HG03159 (cell line): ENCODE measurements around the gene MAP3K7.
A peak's percentile ranks its signal among the peaks of the same experiment; 100 is the strongest.

Experiments
- ATAC-seq: cut with Tn5 transposase; IDR thresholded peaks from one replicate; pipeline ENCODE4 v1.9.1; 2021; ENCODE audit warnings: mild to moderate bottlenecking, moderate library complexity; ENCODE audit not compliant: unreplicated experiment

The MAP3K7 gene

DNA sequence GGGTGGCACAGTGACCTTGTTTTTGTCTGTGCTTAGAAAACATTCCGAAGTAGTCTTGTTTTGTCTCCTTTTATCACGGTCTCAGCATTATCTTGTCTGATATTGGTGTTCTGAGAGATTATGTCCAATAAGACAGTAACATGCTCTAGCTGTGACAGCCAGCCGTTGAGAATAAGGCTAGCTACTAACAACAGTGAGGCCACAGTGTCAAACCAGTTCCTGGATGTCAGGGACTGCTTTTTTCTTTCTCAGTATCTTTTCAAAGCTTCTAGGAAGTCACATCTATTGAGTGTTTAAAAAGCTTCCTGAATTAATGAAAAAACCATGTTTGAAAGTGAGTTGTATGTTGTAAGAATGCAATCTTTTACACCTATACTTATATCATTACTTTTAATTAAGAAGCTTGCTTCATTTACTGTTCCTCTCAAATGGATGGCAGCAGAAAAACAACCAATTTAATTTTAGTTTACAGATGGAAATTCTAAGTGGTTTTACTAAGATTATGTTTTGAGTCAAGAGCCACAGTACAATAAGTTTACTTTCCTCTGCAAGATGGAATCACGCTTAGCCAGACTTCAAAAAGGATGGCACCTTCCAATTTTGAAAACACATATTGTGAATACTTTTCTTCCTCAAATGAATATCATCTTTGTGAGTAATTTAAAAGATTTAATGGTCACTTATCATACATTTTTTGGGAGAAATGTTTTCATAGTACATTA, 53.1 kb downstream of the MAP3K7 start:
- ATAC-seq = no peak

DNA sequence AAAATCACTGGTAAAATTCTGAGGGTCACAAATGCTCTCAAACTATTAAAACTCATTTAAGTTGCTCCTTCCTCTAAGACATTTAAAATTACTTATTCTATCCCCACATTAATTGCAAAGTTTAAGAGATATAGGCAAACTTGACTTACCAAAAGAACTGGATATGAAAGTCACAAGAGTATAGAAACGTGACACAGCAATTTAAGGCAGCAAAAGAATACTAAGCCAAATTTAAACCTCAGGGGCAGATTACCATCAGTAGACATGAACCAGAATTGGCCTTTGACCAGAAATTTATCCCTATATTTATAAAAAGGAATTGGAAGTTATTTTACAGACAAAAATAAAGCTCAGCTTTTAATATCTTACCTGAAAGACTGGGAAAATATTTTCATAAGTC, 56.0 kb downstream of the MAP3K7 start:
- ATAC-seq = no peak

DNA sequence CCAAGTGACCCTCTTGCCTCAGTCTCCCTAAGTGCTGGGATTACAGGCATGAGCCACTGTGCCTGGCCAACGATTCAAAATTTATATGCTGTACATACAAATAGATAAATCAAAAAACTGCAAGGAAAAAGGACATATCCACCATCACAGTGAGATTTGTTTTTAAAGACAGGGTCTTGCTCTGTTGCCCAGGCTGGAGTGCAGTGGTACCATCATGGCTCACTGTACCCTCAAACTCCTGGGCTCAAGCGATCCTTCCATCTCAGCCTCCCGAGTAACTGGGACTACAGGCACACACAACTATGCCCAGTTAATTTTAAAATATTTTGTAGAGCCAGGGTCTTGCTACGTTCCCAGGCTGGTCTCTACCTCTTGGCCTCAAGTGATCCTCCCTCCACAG, 61.5 kb downstream of the MAP3K7 start:
- ATAC-seq = no peak

DNA sequence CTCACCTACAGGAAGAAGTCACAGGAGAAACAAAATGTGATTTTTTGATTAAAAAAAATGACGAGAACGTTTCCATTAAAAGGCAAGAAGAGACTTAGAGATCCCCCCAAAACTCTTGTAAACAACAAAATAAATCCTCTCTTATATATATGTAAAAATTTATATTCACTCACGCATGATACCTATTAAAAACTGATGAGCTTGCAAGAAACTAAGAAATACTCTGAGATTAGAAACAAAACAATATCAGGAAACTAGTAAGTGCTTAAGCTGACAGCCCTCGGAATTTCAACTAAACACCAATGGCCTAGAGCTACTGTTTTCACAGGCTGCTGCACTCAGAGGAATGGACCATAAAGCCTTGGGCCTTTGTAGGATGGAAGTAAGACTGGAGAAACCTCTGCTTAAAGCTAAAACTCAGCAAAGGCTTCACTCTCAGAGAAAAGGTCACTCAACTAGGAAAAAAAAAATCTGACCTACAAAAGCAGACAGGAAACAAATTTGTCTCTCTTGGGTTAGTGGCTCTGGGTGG, 63.0 kb downstream of the MAP3K7 start:
- ATAC-seq = no peak

DNA sequence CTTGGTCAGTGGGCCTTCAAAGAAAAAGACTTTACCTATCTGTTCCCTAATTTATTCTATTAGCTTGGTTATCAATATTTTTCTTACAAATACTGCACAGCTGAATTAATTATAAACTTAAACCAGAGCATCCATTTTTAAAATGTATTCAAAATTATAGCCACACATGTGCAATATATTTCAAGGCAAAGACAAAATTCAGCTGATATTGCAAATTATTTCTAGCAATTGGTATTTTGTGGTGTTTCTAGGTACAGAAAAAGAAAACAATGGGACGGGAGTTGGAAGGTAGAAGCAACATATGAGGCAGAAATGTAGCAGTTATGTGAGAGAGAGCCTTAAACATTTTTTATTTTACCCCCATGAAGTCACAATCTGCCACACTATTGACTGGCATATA, 64.9 kb downstream of the MAP3K7 start:
- no peak for ATAC-seq

DNA sequence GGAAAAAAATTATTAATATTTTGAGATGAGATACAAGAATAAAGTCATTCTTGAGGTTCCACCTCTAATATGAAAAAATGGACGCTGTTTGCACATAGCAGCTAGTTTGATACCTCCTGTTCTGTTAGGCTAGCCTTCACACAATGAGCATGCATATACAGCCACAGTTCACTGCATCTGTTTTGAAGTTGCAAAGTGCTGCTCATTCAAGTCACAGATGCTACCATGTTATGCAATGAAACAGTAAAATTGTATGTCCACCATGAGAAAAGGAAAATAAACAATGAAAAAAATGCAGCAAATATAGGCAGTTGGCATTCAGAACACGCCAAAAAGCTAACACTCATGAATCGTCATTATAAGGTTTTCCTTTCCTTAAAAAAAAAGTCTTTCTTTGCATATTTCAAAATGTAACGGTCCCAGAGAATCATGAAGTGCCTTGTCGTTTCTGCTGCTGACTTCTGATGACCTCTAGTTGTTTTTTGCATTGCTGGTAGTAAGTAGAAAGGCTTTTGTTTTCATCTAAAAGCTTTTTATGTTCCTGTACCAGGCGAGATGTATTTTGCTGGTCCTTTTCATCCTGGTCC, 70.7 kb downstream of the MAP3K7 start:
- ATAC-seq = no peak

DNA sequence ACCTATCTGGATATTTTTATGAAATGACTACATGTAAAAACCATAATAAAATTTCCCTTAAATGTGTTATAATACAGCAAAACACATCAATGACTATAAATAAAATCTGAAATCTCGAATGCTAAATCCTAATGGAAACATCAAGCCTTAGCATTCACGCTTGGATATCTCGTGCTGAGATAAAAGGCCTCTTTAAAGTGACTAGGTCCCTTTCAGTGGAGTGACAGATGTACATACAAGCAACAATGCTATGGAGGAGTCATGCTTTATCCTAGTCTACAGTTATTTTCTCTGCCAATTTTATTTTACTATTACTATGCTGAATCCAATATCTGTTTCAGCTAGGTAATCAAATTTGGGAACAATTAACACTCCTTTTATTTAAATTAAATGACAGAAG, 72.4 kb downstream of the MAP3K7 start:
- ATAC-seq = no peak

DNA sequence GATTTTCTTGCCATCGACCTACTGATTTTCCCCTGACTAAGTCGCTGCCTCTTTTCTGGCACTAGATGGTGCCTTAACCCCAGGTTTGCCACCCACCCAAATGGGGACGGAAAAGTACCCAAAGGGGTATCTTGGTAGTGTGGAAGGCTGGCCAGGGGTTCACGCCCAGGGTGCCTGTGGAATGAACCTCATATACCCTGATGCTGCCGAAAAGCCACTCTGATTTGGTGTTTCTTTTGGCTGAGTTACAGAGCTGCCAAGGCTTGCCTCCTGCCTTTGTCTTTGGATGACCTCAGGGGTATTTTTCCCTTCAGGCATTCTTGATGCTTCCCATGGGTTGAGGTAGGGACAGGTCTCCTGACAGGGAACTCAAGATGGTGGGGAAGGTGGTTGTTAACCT, 78.1 kb downstream of the MAP3K7 start:
- no peak for ATAC-seq

DNA sequence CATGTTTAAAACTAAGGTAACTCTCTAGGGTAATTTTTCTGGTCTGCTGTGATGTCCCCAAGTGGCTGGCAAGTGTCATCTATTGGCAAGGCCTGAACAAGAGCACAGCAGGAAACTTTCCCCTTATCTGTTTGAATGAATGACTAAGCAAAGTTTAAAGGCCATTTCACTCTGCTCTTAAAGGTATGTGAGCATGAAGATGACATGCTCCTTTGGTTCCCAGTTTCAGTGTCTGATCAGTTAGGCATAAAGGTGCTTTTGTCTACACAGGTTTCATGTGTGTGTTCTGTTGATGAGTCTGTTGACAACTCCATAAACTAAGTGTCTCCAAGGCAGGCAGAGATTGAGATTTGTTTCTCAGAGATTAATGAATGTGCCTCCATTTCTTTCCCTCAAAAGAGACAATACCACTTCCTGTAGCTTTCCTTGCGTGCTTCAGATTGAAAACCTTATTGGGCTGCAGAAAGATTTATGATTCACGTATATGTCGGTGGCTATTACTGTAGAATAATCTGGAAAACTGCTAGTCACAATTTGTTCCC, 83.9 kb downstream of the MAP3K7 start:
- peak; percentile 81 for ATAC-seq

DNA sequence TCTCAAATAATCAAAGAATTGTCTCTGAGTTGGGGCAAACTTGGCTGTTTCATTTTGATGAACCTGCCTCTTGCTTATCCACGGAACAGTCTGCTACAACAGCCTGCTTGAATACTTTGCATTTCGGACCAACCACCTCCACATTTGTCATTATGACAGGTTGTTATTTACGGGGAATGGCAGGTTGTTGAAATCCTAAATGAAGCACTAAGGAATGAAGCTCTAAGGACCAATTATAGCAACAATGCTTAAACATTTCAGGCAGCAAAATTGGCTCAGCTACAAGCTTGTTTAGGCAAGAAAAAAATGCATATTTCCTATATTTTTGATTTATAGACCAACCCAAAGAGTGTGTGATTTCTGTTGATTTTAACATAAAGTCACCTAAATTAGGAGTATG, 84.5 kb downstream of the MAP3K7 start:
- ATAC-seq = no peak

DNA sequence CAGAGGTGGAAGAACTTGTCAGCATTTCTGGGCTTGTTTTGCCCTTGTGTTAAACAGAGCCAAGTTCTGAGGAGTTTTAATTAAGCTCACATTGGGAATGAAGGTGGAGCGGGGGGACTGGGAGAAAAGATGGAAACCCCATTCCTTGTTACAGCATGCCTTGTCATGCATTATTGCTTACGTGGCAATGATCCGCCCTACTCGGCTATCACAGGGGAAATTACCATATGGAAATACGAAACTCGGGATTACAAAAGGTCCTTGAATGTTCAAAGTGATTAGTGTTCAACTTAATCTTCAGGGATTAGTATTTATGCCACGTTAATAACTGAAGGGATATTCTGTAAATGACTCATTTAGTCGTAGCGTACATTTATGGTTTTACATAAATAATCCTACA, 86.4 kb downstream of the MAP3K7 start:
- ATAC-seq = no peak

DNA sequence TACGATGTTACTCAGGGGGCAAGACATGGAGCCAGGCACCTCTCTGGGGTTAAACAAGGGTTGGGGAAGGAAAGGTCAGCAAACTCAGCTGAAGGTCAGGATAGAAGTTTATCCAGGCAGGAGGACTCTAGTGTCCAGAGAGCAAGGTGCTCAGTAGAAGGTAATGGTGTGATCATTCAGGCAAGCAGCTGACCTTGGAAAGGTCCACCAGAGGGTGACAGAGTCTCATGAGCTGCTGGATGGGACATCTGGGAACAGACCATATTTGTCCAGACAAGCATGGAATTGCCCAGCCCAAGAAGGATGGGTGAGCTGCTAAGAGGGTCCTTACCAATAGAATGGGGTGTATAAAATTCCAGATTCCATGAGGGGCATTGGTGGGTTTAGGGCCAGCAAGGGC, 89.5 kb downstream of the MAP3K7 start:
- no peak for ATAC-seq

DNA sequence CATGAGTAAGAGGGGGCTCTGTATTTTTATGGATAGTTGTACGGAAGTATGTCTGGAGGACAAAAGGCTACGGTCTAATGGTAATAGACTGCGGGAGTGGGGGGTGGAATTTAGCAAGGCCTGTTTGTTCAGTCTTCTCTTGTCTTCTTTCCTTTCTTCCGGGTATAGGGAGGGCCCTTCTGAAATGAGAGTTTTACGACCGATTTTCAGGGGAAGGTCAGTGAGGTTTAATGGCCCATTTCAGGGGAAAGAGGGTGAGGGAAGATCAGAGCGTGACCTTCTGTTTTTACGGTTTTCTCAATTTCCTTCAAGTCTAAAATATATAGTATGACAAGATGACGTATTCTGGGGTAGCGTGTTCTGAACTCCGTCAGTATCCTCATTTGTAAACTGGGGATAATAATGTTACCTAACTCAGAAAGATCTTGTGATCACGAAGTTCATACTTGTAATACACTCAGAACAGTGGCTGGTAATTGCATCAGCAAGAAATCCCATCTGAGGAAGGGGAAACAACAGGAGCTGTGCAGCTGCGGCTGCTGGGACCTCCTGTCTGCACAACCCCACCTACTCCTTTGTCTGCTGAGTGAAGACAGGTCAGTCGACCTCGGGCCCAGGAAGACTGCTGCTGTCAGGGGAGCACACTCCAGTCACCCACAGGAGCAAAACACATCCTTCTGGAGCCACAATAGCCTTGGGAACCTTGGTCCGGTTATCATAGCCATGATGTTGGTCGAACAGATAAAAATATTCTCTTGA, 90.4 kb downstream of the MAP3K7 start:
- no peak for ATAC-seq

DNA sequence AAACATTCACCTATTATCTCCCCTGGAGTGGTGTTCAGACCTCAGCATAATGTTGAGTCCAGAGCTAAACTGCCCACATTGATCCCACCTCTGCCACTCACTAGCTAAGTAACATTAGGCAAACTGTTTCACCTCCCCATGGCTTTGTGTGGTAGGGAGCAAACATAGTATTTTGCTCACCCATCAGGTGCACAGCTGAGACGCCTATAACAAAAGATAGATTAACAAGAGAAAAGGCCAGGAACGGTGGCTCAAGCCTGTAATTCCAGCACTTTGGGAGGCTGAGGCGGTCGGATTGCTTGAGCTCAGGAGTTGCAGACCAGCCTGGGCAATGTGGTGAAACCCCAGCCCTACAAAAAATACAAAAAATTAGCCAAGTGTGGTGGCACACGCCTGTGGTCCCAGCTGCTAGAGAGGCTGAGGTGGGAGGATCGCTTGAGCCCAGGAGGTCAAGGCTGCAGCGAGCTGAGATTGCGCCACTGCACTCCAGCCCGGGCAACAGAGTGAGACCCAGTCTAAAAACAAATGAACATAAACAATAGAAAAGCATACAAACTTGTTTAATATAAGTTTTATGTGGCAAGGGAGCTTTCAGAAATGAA, 91.6 kb downstream of the MAP3K7 start:
- ATAC-seq = no peak

DNA sequence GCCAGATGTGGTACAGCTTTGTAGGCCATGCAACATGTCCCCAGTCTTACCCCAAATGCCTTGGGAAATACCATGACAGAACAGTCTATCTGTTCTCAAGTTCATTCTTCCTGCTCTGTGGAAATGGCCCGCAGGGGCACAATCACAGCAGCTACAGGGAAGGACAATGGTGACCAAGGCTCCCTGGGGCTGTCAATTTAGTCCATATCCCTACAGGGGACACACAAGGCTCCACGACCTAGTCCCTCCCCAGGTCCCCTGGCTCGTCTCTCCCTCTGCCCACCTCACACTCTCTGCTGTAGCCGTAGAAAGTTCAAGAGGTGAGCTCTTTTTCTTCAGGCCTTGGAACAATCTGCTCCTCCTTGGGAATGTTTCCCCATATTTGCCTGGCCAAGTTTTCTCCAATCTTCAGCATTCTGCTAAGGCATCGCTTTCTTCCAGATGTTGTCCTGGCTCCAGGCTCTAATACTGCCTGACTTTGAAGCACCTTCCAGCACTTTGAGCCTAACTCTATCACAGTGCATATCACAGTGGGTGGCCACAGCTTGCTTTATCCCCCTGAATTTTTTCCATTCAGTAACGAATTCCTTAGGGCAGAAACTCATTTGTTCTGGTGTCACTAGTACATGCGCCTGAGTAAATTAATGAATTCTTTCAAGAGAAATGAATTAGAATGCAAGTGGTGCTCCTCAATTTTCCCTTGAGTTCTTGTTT, 92.6 kb downstream of the MAP3K7 start:
- ATAC-seq = no peak

DNA sequence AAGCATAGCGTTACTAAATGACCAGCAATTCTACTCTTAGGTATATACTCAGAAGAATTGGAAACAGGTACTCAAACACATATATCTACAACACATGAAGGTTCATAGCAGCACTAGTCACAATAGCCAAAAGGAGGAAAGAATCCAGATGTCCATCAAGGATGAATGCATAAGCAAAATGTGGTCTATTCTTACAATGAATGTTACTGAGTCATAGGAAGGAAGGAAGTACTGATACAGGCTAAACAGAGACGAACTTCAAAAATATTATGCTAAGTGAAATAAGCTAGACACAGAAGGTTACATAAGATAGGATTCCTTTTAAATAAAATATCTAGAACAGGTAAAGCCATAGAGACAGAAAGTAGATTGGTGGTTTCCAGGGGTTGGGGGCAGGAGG, 93.5 kb downstream of the MAP3K7 start:
- ATAC-seq = no peak

DNA sequence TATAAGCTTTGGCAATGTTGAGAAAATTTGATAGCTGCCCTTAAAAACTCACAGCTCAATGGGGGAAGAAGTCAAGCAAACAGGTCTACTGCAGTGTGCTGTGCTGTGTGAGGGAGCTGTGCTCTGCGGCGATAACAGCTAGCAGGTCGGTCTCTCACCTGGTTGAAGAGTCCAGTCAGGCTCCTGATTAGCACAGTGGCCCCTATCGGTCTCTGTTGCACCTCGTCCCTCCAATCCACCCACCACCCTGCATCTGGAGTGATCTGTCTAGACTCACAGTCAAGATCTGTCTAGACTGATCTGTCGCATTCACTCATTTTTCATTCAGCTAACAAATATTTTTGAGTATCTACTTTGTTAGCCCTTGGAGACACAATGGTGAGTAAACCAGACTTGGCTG, 94.1 kb downstream of the MAP3K7 start:
- no peak for ATAC-seq

DNA sequence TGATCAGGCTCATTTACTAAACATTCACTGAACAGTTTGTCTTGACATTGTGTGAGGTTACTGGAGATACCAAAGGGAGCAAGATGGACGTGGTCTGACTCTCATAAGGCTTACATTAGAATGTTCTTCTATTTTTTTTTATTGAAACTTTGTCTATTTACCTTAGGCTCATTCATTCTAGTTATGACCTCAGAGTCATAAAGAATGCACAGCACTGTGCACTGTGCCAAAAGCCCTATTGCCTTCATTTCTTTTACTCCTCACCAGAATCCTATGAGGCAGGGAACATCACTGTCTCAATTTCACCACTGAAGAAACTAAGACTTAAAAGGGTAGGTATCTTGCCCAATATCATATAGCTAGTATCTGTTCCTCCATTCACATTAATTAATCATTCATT, 94.5 kb downstream of the MAP3K7 start:
- no peak for ATAC-seq

DNA sequence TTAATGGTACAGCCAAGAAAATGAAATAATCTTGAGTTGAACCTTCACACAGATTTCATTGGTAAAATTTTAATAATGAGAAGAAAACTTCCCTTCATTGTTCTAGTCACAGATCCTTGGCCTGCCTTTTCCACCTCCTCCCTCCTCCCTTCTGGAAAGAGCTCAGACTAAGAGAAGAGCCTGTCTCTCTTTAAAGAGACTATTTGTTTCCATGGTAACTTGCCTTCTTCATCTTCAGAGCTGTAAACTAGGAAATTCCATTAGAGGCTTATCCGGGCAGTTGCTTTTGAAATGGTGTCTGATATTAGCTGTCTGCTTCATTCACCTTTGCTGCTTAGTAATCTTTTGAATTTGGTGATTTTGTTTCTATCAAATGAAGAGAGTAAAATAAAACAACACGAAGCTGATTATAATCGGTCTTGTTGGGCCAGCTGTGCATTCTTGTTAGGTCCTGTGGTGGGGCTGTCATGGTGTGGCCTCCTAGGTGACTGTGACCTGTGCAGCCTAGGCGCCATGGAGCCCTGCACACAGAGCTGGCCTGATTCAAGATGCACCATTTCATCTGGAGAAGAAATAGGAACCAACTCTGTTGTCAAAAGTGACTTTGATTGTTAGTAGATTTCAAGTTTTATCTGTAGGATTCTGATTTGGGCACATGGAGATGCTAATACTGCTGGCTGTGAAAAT, 96.7 kb downstream of the MAP3K7 start:
- ATAC-seq = no peak

DNA sequence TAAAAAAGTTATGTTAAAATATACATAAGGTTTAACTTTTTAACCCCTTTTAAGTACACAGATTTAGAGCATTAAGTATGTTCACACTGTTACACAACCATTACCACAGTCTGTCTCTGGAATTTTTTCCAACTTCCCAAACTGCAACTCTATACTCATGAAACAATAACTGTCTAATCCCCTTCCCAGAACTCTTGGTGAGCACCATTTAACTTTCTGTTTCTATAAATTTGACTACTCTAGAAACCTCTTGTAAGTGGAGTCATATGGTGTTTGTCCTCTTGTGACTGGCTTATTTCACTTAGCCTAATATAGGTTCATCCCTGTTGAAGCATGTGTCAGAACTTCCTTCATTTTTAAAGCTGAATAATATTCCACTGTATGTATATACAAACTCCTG, 98.1 kb downstream of the MAP3K7 start:
- no peak for ATAC-seq
